Epithelial cell of esophagus (primary cell): ENCODE results near the gene UQCC5.

ENCODE experiments used
- DNase-seq: peaks from one replicate; pipeline ENCODE4 v3.0.0; 2010; ENCODE audit warnings: low read depth
- H3K4me3 ChIP-seq: 2 replicates; pipeline ENCODE4 v1.5.1; 2011; ENCODE audit warnings: mild to moderate bottlenecking, low read length, control low read depth
- TF ChIP-seq, protein P1 (sequence below): IDR thresholded peaks from 2 replicates; pipeline ENCODE4 v1.5.1; 2011; ENCODE audit warnings: low read depth, mild to moderate bottlenecking, low read length, control low read depth, inconsistent platforms; ENCODE audit not compliant: insufficient read depth; ENCODE audit errors: missing control alignments

UQCC5 gene

DNA sequence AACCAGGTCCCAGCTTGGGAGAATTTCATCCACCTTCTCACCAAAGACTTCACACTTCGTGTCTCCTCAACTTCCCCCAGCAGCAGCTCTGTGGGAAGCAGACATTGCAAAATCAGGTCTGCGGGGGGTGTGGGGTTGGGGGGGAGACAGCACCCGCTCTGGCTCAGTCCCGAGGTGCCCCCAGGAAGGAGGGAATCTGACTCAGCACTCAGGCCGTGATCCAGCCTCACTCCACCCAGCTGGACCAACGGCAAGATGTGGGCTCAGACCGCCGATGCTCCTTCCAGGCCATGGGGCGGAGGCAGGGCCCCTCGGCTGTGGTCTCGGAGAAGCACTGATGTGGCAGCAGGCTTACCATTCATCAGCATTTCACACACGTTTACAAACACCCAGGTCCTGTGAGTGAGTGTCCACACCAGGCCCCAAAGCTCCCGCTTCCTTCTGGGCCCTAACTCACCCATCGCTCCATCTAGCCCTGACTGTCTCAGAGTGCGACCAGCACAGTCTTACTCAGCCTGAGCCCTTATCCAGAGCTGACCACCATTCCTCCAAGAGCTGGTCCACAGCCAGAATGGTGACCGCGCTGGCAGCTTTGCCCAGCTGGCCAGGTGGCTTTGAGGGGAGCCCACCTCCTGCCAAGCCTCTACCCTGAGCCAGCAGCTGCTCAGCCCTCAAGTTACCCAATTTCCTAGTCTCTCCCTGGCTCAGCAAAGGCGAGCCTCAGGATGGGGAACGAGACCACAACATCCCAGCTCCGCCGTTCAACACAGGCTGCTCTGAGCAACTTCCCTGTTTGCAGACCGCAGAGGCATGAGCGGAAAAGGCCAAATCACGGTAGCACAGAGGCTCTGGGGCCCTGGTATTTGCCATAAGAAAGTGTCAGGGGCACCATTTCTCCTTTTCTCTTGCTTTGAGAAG, 38.0 kb upstream of the UQCC5 start:
- DNase-seq, result no peak
- TF ChIP-seq, protein P1, sequence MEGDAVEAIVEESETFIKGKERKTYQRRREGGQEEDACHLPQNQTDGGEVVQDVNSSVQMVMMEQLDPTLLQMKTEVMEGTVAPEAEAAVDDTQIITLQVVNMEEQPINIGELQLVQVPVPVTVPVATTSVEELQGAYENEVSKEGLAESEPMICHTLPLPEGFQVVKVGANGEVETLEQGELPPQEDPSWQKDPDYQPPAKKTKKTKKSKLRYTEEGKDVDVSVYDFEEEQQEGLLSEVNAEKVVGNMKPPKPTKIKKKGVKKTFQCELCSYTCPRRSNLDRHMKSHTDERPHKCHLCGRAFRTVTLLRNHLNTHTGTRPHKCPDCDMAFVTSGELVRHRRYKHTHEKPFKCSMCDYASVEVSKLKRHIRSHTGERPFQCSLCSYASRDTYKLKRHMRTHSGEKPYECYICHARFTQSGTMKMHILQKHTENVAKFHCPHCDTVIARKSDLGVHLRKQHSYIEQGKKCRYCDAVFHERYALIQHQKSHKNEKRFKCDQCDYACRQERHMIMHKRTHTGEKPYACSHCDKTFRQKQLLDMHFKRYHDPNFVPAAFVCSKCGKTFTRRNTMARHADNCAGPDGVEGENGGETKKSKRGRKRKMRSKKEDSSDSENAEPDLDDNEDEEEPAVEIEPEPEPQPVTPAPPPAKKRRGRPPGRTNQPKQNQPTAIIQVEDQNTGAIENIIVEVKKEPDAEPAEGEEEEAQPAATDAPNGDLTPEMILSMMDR, result no peak
- H3K4me3 ChIP-seq, result no peak overlapping the region

DNA sequence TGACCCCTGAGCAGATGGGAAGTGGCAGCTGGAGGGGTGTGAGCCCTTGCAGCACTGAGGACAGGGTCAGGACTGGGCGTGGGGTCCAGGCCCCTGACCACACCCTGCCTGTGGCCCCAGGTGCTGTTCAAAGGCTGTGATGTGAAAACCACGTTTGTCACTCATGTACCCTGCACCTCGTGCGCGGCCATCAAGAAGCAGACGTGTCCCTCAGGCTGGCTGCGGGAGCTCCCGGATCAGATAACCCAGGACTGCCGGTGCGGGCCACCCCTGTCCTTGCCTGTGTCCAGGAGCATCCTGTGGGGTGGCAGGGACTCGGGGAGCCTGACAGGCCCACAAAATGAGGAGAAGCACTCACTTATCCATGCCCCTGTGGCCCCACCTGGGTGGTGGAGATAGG, 35.4 kb upstream of the UQCC5 start:
- DNase-seq, result no peak
- no peak overlapping the region for H3K4me3 ChIP-seq
- TF ChIP-seq, protein P1, result no peak

DNA sequence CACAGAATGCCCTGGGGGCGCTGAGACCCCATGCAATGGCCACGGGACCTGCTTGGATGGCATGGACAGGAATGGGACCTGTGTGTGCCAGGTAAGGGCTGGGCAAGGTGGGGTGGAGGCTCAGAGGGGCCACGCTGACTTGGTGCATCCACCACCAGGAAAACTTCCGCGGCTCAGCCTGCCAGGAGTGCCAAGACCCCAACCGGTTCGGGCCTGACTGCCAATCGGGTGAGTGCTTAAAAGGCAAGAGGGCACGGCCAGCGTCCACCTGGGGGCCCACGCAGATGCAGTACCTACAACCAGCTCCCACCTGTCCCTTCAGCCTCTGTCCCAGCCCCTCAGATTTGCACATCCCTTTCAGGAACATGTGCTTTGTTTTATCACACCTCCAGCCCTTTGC, 34.4 kb upstream of the UQCC5 start:
- no peak overlapping the region for H3K4me3 ChIP-seq
- TF ChIP-seq, protein P1, result no peak
- DNase-seq, result no peak

DNA sequence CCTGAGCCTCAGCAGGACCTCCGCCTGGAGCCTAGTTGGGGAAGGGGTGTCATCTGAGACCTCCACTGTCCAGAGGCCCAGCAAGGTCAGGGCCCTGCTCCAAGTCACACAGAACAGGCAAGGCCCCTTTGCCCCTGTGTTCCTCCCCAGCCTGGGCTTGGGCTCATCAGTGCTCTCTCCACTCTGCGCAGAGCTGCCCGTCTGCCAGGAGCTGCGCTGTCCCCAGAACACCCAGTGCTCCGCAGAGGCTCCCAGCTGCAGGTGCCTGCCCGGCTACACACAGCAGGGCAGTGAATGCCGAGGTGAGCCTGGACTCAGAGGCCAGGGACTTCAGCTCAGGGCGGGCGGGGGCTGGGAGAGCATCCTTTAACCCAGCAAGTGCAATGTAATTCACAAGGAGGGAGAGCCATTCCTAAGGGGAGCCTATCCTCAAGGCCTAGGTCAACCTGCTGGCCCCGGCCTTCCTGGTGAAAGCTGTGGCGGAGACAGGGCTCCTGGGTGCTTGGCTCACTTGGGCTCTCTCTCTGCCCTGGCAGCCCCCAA, 33.5 kb upstream of the UQCC5 start:
- no peak overlapping the region for H3K4me3 ChIP-seq
- TF ChIP-seq, protein P1, result no peak
- no peak for DNase-seq

DNA sequence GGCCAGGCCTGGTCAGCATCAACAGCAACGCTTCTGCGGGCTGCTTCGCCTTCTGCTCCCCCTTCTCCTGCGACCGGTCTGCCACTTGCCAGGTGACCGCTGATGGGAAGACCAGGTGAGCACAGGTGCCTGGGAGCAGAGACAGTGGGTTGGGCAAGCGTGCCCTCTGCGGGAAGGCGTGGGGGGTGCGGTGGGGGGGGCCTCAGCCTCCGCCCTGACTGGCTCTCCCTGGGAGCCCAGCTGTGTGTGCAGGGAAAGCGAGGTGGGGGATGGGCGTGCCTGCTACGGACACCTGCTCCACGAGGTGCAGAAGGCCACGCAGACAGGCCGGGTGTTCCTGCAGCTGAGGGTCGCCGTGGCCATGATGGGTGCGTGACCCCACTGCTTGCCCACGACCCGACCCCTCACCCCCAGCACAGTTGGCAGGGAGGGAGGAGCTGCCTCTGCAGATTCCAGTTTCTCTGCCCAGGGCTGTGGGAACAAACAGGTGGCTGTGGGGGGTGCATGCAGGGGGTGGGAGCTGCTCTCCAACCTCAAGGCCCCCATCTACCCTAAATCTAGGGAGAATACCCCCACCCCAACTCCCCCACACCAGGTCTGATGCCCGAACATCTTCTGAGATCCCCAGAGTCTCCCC, 32.5 kb upstream of the UQCC5 start:
- DNase-seq, result no peak
- TF ChIP-seq, protein P1, result no peak
- no peak overlapping the region for H3K4me3 ChIP-seq

DNA sequence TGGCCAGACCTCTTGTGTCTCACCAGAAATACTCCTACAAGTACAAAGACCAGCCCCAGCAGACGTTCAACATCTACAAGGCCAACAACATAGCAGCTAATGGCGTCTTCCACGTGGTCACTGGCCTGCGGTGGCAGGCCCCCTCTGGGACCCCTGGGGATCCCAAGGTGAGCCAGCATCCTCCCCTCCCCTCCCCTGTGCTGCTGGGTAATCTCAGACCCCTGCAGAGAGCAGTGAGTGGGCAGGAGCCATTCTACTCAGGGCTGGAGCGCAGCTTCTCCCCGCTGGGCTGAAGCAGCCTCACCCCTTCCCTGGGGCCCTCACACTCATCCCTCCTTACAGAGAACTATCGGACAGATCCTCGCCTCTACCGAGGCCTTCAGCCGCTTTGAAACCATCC, 31.4 kb upstream of the UQCC5 start:
- TF ChIP-seq, protein P1, result no peak
- DNase-seq, result no peak
- H3K4me3 ChIP-seq, result no peak overlapping the region
